GM12878 (cell line): Measurements from ENCODE around the gene PRKCB. TPM values are rescaled to one million over a fixed set of nuclear protein-coding genes. Genes with fewer than 3 reads are reported as not detected.

Experiments
- ASH2L ChIP-seq: fragments of 300-600, 200-600 bp; sonication (generic); IDR thresholded peaks from 2 replicates; pipeline ENCODE4 v1.6.1; 2017; ENCODE audit warnings: low read depth, mild to moderate bottlenecking, borderline replicate concordance
- DPF2 ChIP-seq: fragments of 450-650 bp; IDR thresholded peaks from 2 replicates; pipeline ENCODE4 v1.6.1; 2017; ENCODE audit warnings: mild to moderate bottlenecking
- EGR1 ChIP-seq, 2 experiments: IDR thresholded peaks; 1 replicate in 1 of 2; 2 replicates in 1 of 2; pipeline ENCODE4 v1.6.1; 2011 to 2012; ENCODE audit warnings: low read depth in 2 of 2, low read length in 2 of 2, borderline replicate concordance in 1 of 2, mild to moderate bottlenecking in 1 of 2, moderate library complexity in 1 of 2
- FOS ChIP-seq: IDR thresholded peaks from 3 replicates; pipeline ENCODE4 v1.6.1; 2011; ENCODE audit warnings: borderline replicate concordance; ENCODE audit not compliant: insufficient read length; ENCODE audit errors: extremely low read depth
- FOXK2 ChIP-seq: fragments of 450-650 bp; IDR thresholded peaks from 2 replicates; pipeline ENCODE4 v1.6.1; 2017; ENCODE audit warnings: mild to moderate bottlenecking, moderate library complexity
- IKZF1 ChIP-seq: fragments of 450-650 bp; conservative IDR thresholded peaks from 2 replicates; pipeline ENCODE4 v1.6.1; 2017; ENCODE audit warnings: antibody characterized with exemption, mild to moderate bottlenecking
- IKZF2 ChIP-seq, 2 experiments: fragments of 450-650 bp; IDR thresholded peaks; 2 replicates each; pipeline ENCODE4 v1.6.1; 2017; ENCODE audit warnings: mild to moderate bottlenecking in 2 of 2, moderate library complexity in 2 of 2
- JUNB ChIP-seq: IDR thresholded peaks from 2 replicates; pipeline ENCODE4 v1.6.1; 2016; ENCODE audit warnings: antibody characterized with exemption, mild to moderate bottlenecking
- LARP7 ChIP-seq: fragments of 450-650 bp; IDR thresholded peaks from 2 replicates; pipeline ENCODE4 v1.6.1; 2017; ENCODE audit warnings: mild to moderate bottlenecking
- MEF2B ChIP-seq: fragments of 450-650 bp; IDR thresholded peaks from 2 replicates; pipeline ENCODE4 v1.6.1; 2018; ENCODE audit warnings: mild to moderate bottlenecking, moderate library complexity; ENCODE audit not compliant: partially characterized antibody, poor library complexity, severe bottlenecking
- MTA2 ChIP-seq: fragments of 450-650 bp; IDR thresholded peaks from 2 replicates; pipeline ENCODE4 v1.6.1; 2016; ENCODE audit warnings: low read depth, mild to moderate bottlenecking, moderate library complexity
- NRF1 ChIP-seq: conservative IDR thresholded peaks from 2 replicates; pipeline ENCODE4 v1.6.1; 2011; ENCODE audit warnings: mild to moderate bottlenecking, low read depth, low read length, improper control_type of control experiment
- RBBP5 ChIP-seq: fragments of 200-600 bp; sonication (generic); conservative IDR thresholded peaks from 2 replicates; pipeline ENCODE4 v1.6.1; 2016
- SIX5 ChIP-seq: IDR thresholded peaks from 2 replicates; pipeline ENCODE4 v1.6.1; 2011; ENCODE audit warnings: mild to moderate bottlenecking, low read depth, low read length, moderate library complexity; ENCODE audit not compliant: severe bottlenecking
- SMAD5 ChIP-seq: IDR thresholded peaks from 2 replicates; pipeline ENCODE4 v1.6.1; 2016; ENCODE audit warnings: antibody characterized with exemption, low read depth
- SREBF2 ChIP-seq: IDR thresholded peaks from 2 replicates; pipeline ENCODE4 v1.6.1; 2012; ENCODE audit warnings: mild to moderate bottlenecking, low read length
- SUPT20H ChIP-seq: IDR thresholded peaks from 2 replicates; pipeline ENCODE4 v1.6.1; 2011; ENCODE audit warnings: low read depth, mild to moderate bottlenecking, low read length, moderate library complexity, borderline replicate concordance; ENCODE audit not compliant: control insufficient read depth
- SUZ12 ChIP-seq: fragments of 200-600 bp; sonication (generic); IDR thresholded peaks from one replicate; pipeline ENCODE4 v1.6.1; 2018; ENCODE audit warnings: antibody characterized with exemption, mild to moderate bottlenecking; ENCODE audit not compliant: unreplicated experiment
- TCF12 ChIP-seq: IDR thresholded peaks from 2 replicates; pipeline ENCODE4 v1.6.1; 2011; ENCODE audit warnings: low read depth, mild to moderate bottlenecking, low read length
- YBX1 ChIP-seq: fragments of 450-650 bp; IDR thresholded peaks from 2 replicates; pipeline ENCODE4 v1.6.1; 2016; ENCODE audit warnings: antibody characterized with exemption
- ZNF24 ChIP-seq: fragments of 450-650 bp; IDR thresholded peaks from 2 replicates; pipeline ENCODE4 v1.6.1; 2017; ENCODE audit warnings: antibody characterized with exemption, mild to moderate bottlenecking
- ZNF274 ChIP-seq: IDR thresholded peaks from one replicate; pipeline ENCODE4 v1.8.0; 2011; ENCODE audit not compliant: insufficient read length, insufficient read depth
- ZNF622 ChIP-seq: fragments of 450-650 bp; IDR thresholded peaks from 2 replicates; pipeline ENCODE4 v1.6.1; 2017; ENCODE audit warnings: mild to moderate bottlenecking, inconsistent platforms
- ZZZ3 ChIP-seq: IDR thresholded peaks from 2 replicates; pipeline ENCODE4 v1.6.1; 2011; ENCODE audit warnings: low read depth; ENCODE audit not compliant: control insufficient read depth, insufficient read length
- polyA plus RNA-seq, 11 experiments: library from polyadenylated mRNA; depleted of rRNA in 4 of 11; unstranded in 6 of 11; stranded (reverse) in 5 of 11; fragments of >200 nt; fragmentation: Nextera tagmentation in 4 of 11; fragmentation: Illumina TruSeq in 1 of 11; extraction: Ambion mirVana in 4 of 11; extraction: Trizol in 1 of 11; gene quantifications; 1 replicate in 1 of 11; 2 replicates in 10 of 11; pipeline versions ENCODE4 v1.2.1 to v1.2.3, GENCODE V29; 2011 to 2016; ENCODE audit warnings: inconsistent platforms in 2 of 11, missing spikeins in 2 of 11, low read depth in 1 of 11
- total RNA-seq, 4 experiments: library from RNA; depleted of rRNA in 3 of 4; stranded (reverse); fragments of >200 nt in 3 of 4; fragmentation: Illumina TruSeq in 1 of 4; extraction: Trizol in 1 of 4; gene quantifications; 2 replicates each; pipeline versions ENCODE4 v1.2.1 to v1.2.3, GENCODE V29; 2013 to 2021
- TF ChIP-seq, protein P1 (sequence below): IDR thresholded peaks from 2 replicates; pipeline ENCODE4 v1.6.1; 2012; ENCODE audit warnings: improper control_type of control experiment, low read depth, low read length; ENCODE audit not compliant: insufficient replicate concordance
- TF ChIP-seq, protein P2 (sequence below): fragments of 450-650 bp; IDR thresholded peaks from 2 replicates; pipeline ENCODE4 v1.6.1; 2016; ENCODE audit warnings: mild to moderate bottlenecking
- TF ChIP-seq, protein P3 (sequence below): IDR thresholded peaks from 2 replicates; pipeline ENCODE4 v1.6.1; 2011; ENCODE audit warnings: borderline replicate concordance, low read depth, mild to moderate bottlenecking, moderate library complexity, low read length; ENCODE audit not compliant: insufficient read depth, poor library complexity, severe bottlenecking

The PRKCB gene
- total and polyA plus RNA-seq, 10 of the 15 experiments (the other 5 are each of a cell fraction or from before 2014, with no cell fraction given), result 21.4 to 158 (median 97.3) TPM

DNA sequence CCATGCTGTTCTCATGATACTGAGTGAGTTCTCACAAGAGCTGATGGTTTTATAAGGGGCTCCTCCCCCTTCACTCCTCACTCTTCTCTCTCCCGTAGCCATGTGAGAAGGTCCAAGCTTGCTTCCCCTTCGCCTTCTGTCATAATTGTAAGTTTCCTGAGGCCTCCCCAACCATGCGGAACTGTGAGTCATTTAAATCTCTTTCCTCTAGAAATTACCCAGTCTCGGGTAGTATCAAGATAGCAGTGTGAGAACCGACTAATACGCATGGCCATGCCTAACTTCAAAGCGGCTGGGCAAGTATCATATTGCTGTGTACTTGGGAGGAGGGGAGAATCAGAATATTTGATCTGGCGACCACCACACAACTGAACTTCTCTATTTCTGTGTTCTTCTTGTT, 88.3 kb downstream of the PRKCB start (continued):
- no peak for TF ChIP-seq LARP7
- peak; percentile 52; the same call in 1 of the 2 replicates for TF ChIP-seq IKZF1
- no peak for TF ChIP-seq SIX5
- no peak for TF ChIP-seq MEF2B
- no peak for TF ChIP-seq SMAD5
- no peak for TF ChIP-seq ZNF24
- TF ChIP-seq SUPT20H, result no peak
- TF ChIP-seq ZNF274, result no peak
- no peak for TF ChIP-seq ASH2L
- TF ChIP-seq YBX1, result no peak
- no peak for TF ChIP-seq SREBF2
- no peak for TF ChIP-seq FOS
- no peak for TF ChIP-seq NRF1
- TF ChIP-seq IKZF2 (IDR thresholded peaks at IDR 0.05), result peak; percentile 42 to 69; a peak in 3 of 4 replicates
- TF ChIP-seq, protein P1, sequence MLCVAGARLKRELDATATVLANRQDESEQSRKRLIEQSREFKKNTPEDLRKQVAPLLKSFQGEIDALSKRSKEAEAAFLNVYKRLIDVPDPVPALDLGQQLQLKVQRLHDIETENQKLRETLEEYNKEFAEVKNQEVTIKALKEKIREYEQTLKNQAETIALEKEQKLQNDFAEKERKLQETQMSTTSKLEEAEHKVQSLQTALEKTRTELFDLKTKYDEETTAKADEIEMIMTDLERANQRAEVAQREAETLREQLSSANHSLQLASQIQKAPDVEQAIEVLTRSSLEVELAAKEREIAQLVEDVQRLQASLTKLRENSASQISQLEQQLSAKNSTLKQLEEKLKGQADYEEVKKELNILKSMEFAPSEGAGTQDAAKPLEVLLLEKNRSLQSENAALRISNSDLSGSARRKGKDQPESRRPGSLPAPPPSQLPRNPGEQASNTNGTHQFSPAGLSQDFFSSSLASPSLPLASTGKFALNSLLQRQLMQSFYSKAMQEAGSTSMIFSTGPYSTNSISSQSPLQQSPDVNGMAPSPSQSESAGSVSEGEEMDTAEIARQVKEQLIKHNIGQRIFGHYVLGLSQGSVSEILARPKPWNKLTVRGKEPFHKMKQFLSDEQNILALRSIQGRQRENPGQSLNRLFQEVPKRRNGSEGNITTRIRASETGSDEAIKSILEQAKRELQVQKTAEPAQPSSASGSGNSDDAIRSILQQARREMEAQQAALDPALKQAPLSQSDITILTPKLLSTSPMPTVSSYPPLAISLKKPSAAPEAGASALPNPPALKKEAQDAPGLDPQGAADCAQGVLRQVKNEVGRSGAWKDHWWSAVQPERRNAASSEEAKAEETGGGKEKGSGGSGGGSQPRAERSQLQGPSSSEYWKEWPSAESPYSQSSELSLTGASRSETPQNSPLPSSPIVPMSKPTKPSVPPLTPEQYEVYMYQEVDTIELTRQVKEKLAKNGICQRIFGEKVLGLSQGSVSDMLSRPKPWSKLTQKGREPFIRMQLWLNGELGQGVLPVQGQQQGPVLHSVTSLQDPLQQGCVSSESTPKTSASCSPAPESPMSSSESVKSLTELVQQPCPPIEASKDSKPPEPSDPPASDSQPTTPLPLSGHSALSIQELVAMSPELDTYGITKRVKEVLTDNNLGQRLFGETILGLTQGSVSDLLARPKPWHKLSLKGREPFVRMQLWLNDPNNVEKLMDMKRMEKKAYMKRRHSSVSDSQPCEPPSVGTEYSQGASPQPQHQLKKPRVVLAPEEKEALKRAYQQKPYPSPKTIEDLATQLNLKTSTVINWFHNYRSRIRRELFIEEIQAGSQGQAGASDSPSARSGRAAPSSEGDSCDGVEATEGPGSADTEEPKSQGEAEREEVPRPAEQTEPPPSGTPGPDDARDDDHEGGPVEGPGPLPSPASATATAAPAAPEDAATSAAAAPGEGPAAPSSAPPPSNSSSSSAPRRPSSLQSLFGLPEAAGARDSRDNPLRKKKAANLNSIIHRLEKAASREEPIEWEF, result no peak
- TF ChIP-seq JUNB, result peak; percentile 79
- TF ChIP-seq, protein P2, sequence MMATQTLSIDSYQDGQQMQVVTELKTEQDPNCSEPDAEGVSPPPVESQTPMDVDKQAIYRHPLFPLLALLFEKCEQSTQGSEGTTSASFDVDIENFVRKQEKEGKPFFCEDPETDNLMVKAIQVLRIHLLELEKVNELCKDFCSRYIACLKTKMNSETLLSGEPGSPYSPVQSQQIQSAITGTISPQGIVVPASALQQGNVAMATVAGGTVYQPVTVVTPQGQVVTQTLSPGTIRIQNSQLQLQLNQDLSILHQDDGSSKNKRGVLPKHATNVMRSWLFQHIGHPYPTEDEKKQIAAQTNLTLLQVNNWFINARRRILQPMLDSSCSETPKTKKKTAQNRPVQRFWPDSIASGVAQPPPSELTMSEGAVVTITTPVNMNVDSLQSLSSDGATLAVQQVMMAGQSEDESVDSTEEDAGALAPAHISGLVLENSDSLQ, result no peak
- no peak for TF ChIP-seq ZZZ3
- TF ChIP-seq TCF12, result no peak
- no peak for TF ChIP-seq DPF2
- TF ChIP-seq RBBP5, result no peak
- TF ChIP-seq SUZ12, result no peak
- TF ChIP-seq FOXK2, result no peak
- TF ChIP-seq MTA2, result 0 out of 2 replicates have a peak, but pooled peaks have one; percentile 26
- TF ChIP-seq, protein P3, sequence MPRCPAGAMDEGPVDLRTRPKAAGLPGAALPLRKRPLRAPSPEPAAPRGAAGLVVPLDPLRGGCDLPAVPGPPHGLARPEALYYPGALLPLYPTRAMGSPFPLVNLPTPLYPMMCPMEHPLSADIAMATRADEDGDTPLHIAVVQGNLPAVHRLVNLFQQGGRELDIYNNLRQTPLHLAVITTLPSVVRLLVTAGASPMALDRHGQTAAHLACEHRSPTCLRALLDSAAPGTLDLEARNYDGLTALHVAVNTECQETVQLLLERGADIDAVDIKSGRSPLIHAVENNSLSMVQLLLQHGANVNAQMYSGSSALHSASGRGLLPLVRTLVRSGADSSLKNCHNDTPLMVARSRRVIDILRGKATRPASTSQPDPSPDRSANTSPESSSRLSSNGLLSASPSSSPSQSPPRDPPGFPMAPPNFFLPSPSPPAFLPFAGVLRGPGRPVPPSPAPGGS, result peak; percentile 65
- TF ChIP-seq EGR1 (IDR thresholded peaks at IDR 0.05; ENCODE audit: borderline replicate concordance in 1 of 2, low read depth in 2 of 2, low read length in 2 of 2), result no peak
- no peak for TF ChIP-seq ZNF622
